Mesendoderm (in vitro differentiated cells): ENCODE data around the gene CACTIN. TPM values are rescaled to one million over a fixed set of nuclear protein-coding genes. Genes with fewer than 3 reads are reported as not detected.

ENCODE experiments used
- DNase-seq: peaks from one replicate; pipeline ENCODE4 v3.0.0; 2013
- H2AK5ac ChIP-seq: 2 replicates; pipeline ENCODE4 v1.6.1; 2013; ENCODE audit warnings: low read length, inconsistent platforms
- H2BK120ac ChIP-seq: 2 replicates; pipeline ENCODE4 v1.6.1; 2013; ENCODE audit warnings: low read depth, mild to moderate bottlenecking, low read length, moderate library complexity, mixed read lengths
- H2BK15ac ChIP-seq: replicated peaks from 2 replicates; pipeline ENCODE4 v1.6.1; 2013; ENCODE audit warnings: low read depth, mild to moderate bottlenecking, moderate library complexity
- H2BK5ac ChIP-seq: 2 replicates; pipeline ENCODE4 v1.6.1; 2013; ENCODE audit warnings: low read length, inconsistent platforms
- H3K18ac ChIP-seq: 2 replicates; pipeline ENCODE4 v1.6.1; 2013; ENCODE audit warnings: mild to moderate bottlenecking, low read length, mixed read lengths
- H3K23ac ChIP-seq: one replicate; pipeline ENCODE4 v1.6.1; 2013; ENCODE audit warnings: low read length
- H3K27ac ChIP-seq: 2 replicates; pipeline ENCODE4 v1.5.1; 2013; ENCODE audit warnings: low read depth, mild to moderate bottlenecking, inconsistent platforms, low read length, moderate library complexity
- H3K27me3 ChIP-seq: 2 replicates; pipeline ENCODE4 v1.6.1; 2013; ENCODE audit warnings: low read length, control low read depth, mild to moderate bottlenecking, inconsistent platforms; ENCODE audit not compliant: insufficient read depth, poor library complexity
- H3K36me3 ChIP-seq: 2 replicates; pipeline ENCODE4 v1.6.1; 2013; ENCODE audit warnings: low read length, inconsistent platforms; ENCODE audit not compliant: control insufficient read depth, insufficient read depth
- H3K4ac ChIP-seq: one replicate; pipeline ENCODE4 v1.6.1; 2013; ENCODE audit warnings: low read depth, mild to moderate bottlenecking, low read length, moderate library complexity
- H3K4me1 ChIP-seq: 2 replicates; pipeline ENCODE4 v1.6.1; 2013; ENCODE audit warnings: low read depth, low read length, inconsistent platforms; ENCODE audit not compliant: control insufficient read depth
- H3K4me2 ChIP-seq: 2 replicates; pipeline ENCODE4 v1.6.1; 2013; ENCODE audit warnings: low read length
- H3K4me3 ChIP-seq: 2 replicates; pipeline ENCODE4 v1.5.1; 2013; ENCODE audit warnings: mild to moderate bottlenecking, low read length
- H3K56ac ChIP-seq: one replicate; pipeline ENCODE4 v1.6.1; 2013; ENCODE audit warnings: low read length
- H3K79me1 ChIP-seq: 2 replicates; pipeline ENCODE4 v1.6.1; 2013; ENCODE audit warnings: low read length, inconsistent platforms
- H3K79me2 ChIP-seq: 2 replicates; pipeline ENCODE4 v1.6.1; 2013; ENCODE audit warnings: mild to moderate bottlenecking, low read length; ENCODE audit not compliant: control insufficient read depth, insufficient read depth
- H3K9ac ChIP-seq: 2 replicates; pipeline ENCODE4 v1.6.1; 2013; ENCODE audit warnings: low read length, inconsistent platforms
- H4K5ac ChIP-seq: one replicate; pipeline ENCODE4 v1.6.1; 2013; ENCODE audit warnings: low read length
- H4K8ac ChIP-seq: one replicate; pipeline ENCODE4 v1.6.1; 2013; ENCODE audit warnings: low read depth, mild to moderate bottlenecking, control low read depth, low read length, moderate library complexity
- WGBS: extraction: QIAGEN DNeasy Blood & Tissue Kit; methylation state at CpG from one replicate; pipeline ENCODE4 v1.1.7; 2013; ENCODE audit warnings: low lambda C conversion rate, missing lambda C conversion rate; ENCODE audit not compliant: insufficient coverage; ENCODE audit errors: extremely low coverage; 5-methylcytosine and 5-hydroxymethylcytosine counted together
- small RNA-seq: library from polyadenylated mRNA; stranded (forward); fragments of <200 nt; extraction: miRNeasy Mini kit (QIAGEN cat#:217004); gene quantifications from one replicate; pipeline ENCODE3, GENCODE V24; 2013; ENCODE audit not compliant: insufficient read depth

Gene CACTIN

GRCh38 chr19:3565139-3565538, 61.5 kb downstream of the CACTIN start:
- Histone ChIP-seq H3K18ac (no peak overlapping the region), H4K8ac (no peak overlapping the region), H2BK15ac (no peak overlapping the region), H2BK5ac (no peak overlapping the region), H3K23ac (no peak overlapping the region), H2AK5ac (no peak overlapping the region), H3K79me1 (no peaks in the 10 kb centered on the region), H3K4me1 (no peaks in the 10 kb centered on the region), H3K27me3 (no peaks in the 10 kb centered on the region), H3K4ac (no peak overlapping the region), H3K9ac (no peak overlapping the region), H3K4me3 (no peak overlapping the region), H2BK120ac (no peak overlapping the region), H4K5ac (no peak overlapping the region), H3K27ac (no peak overlapping the region), H3K56ac (no peak overlapping the region), H3K36me3 (no peaks in the 10 kb centered on the region), H3K4me2 (no peak overlapping the region), H3K79me2 (no peaks in the 10 kb centered on the region)
- no peak for DNase-seq
- no CpG with 5 or more reads among the region's 19 CpGs for WGBS

GRCh38 chr19:3563709-3564524, 62.7 kb downstream of the CACTIN start:
- H3K79me2 ChIP-seq = no peaks in the 10 kb centered on the region
- no peak overlapping the region for H2BK5ac ChIP-seq
- no peak for DNase-seq
- no peak overlapping the region for H2BK15ac ChIP-seq
- H4K8ac ChIP-seq = no peak overlapping the region
- no peak overlapping the region for H2BK120ac ChIP-seq
- no peak overlapping the region for H3K4me2 ChIP-seq
- H3K36me3 ChIP-seq = no peaks in the 10 kb centered on the region
- no peak overlapping the region for H4K5ac ChIP-seq
- H3K18ac ChIP-seq = no peak overlapping the region
- H3K27me3 ChIP-seq = no peaks in the 10 kb centered on the region
- H3K9ac ChIP-seq = no peak overlapping the region
- H3K23ac ChIP-seq = no peak overlapping the region
- no CpG with 5 or more reads among the region's 17 CpGs for WGBS
- no peak overlapping the region for H2AK5ac ChIP-seq
- no peaks in the 10 kb centered on the region for H3K79me1 ChIP-seq
- H3K27ac ChIP-seq = no peak overlapping the region
- H3K4me1 ChIP-seq = no peaks in the 10 kb centered on the region
- no peak overlapping the region for H3K56ac ChIP-seq
- H3K4ac ChIP-seq = no peak overlapping the region
- H3K4me3 ChIP-seq = no peak overlapping the region

Small RNA genes within 50 kb of the gene (small RNA-seq; reads per million reads assigned to genes)
- gene AC005786.1 = not detected
